ENCODE data around the gene CRYGC.

- TF ChIP-seq CTCF (IDR thresholded peaks at IDR 0.05), result no peak
- no peak for TF ChIP-seq EZH2 (IDR thresholded peaks at IDR 0.05)
These were observed 7.4 kb downstream of the CRYGC start for GRCh38 chr2:208122248-208122647.

Measured in neural progenitor cell (in vitro differentiated cells).